Neural crest cell (in vitro differentiated cells): ENCODE measurements around the gene VPS4B. TPM values are rescaled to one million over a fixed set of nuclear protein-coding genes. Genes with fewer than 3 reads are reported as not detected.

Experiments used
- DNase-seq: peaks from one replicate; pipeline ENCODE4 v3.0.0; 2021; ENCODE audit warnings: low read depth, mixed read lengths, low spot score
- H3K27ac Mint-ChIP-seq: one replicate; pipeline ENCODE4 v1.8.0; 2021; ENCODE audit warnings: mild to moderate bottlenecking, mixed read lengths; ENCODE audit not compliant: unreplicated experiment
- H3K27me3 Mint-ChIP-seq: 2 replicates; pipeline ENCODE4 v1.8.0; 2021; ENCODE audit warnings: low read depth, mild to moderate bottlenecking, mixed read lengths
- H3K36me3 Mint-ChIP-seq: 2 replicates; pipeline ENCODE4 v1.8.0; 2021; ENCODE audit warnings: low read depth, mild to moderate bottlenecking, mixed read lengths
- H3K4me1 Mint-ChIP-seq: 2 replicates; pipeline ENCODE4 v1.8.0; 2021; ENCODE audit warnings: mixed read lengths
- H3K4me3 Mint-ChIP-seq: one replicate; pipeline ENCODE4 v1.8.0; 2021; ENCODE audit warnings: mild to moderate bottlenecking, mixed read lengths
- H3K9me3 Mint-ChIP-seq: 2 replicates; pipeline ENCODE4 v1.8.0; 2021; ENCODE audit warnings: mixed read lengths
- CTCF ChIP-seq: fragments of 200-600 bp; sonication (generic); conservative IDR thresholded peaks from 2 replicates; pipeline ENCODE4 v1.5.0; 2021; ENCODE audit warnings: antibody characterized with exemption, mild to moderate bottlenecking
- total RNA-seq: library from RNA; stranded (reverse); gene quantifications from 2 replicates; pipeline ENCODE4 v1.2.1, GENCODE V29; 2021

Gene VPS4B
- total RNA-seq, 1 donor from 2014 or later = 34.2 TPM

GRCh38 chr18:63379639-63379962 is 42.7 kb downstream of the VPS4B start:
- Mint-ChIP-seq H3K36me3 (peaks cover 6% of the 10 kb centered on the region), H3K27me3 (no peaks in the 10 kb centered on the region), H3K9me3 (peaks cover 3% of the 10 kb centered on the region), H3K27ac (no peak overlapping the region), H3K4me3 (no peak overlapping the region), H3K4me1 (no peaks in the 10 kb centered on the region)
- DNase-seq = no peak
- TF ChIP-seq CTCF = no peak

- no peaks in the 10 kb centered on the region for H3K4me1 Mint-ChIP-seq
- peaks cover 3% of the 10 kb centered on the region for H3K9me3 Mint-ChIP-seq
- DNase-seq = no peak
- no peak overlapping the region for H3K4me3 Mint-ChIP-seq
- no peak for TF ChIP-seq CTCF
- peaks cover 6% of the 10 kb centered on the region for H3K36me3 Mint-ChIP-seq
- no peak overlapping the region for H3K27ac Mint-ChIP-seq
- H3K27me3 Mint-ChIP-seq = no peaks in the 10 kb centered on the region
Measured at GRCh38 chr18:63378919-63379638, 43.2 kb downstream of the VPS4B start.

DNA sequence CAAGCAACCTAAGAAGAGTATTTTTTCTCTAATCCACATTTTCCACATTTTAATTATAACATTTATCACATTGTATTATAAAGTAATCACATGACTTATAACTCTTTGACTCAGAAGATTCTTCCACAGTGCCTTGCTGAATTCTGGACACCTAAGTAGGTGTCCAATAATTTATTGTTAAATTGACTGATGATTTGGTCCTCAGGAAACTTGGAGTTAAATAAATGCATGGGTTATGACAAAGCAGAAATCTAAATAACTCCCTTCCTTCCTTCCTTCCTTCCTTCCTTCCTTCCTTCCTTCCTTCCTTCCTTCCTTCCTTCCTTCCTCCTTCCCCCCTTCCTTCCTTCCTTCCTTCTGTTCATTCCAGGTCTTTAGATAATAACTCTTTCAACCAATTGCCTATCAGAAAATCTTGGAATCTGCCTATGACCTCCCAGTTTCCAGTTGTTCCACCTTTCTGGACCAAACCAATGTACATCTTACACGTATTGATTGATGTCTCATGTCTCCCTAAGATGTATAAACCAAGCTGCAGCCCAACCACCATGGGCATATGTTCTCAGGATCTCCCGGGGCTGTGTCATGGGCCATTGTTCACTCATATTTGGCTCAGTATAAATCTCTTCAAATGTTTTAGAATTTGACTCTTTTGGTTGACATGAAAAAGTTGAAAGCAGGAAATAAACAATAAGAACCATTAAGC is 44.8 kb downstream of the VPS4B start:
- no peak for DNase-seq
- H3K9me3 Mint-ChIP-seq = peaks cover 3% of the 10 kb centered on the region
- H3K4me3 Mint-ChIP-seq = no peak overlapping the region
- no peaks in the 10 kb centered on the region for H3K27me3 Mint-ChIP-seq
- H3K4me1 Mint-ChIP-seq = no peaks in the 10 kb centered on the region
- H3K27ac Mint-ChIP-seq = no peak overlapping the region
- TF ChIP-seq CTCF = no peak
- H3K36me3 Mint-ChIP-seq = peaks cover 4% of the 10 kb centered on the region

GRCh38 chr18:63376538-63376937 is 45.7 kb downstream of the VPS4B start:
- Mint-ChIP-seq H3K4me1 (no peaks in the 10 kb centered on the region), H3K36me3 (peaks cover 4% of the 10 kb centered on the region), H3K27ac (no peak overlapping the region), H3K4me3 (no peak overlapping the region), H3K9me3 (peaks cover 3% of the 10 kb centered on the region), H3K27me3 (no peaks in the 10 kb centered on the region)
- no peak for DNase-seq
- TF ChIP-seq CTCF = no peak

DNA sequence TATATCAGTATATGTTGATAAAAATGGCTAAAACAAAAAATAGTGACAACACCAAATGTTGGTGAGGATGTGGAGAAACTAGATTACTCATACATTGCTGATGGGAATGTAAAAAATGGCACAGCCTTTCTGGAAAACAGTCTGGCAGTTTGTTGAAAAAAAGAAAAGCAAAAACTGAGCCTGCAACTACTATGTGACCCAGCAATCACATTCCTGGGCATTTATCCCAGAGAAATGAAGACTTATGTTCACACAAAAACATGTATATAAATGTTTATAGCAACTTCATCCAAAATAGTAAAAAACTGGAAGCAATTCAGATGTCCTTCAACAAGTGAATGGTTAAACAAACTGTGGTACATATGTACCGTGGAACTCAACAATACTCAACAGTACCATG is 47.7 kb downstream of the VPS4B start:
- DNase-seq = no peak
- H3K9me3 Mint-ChIP-seq = peaks cover 3% of the 10 kb centered on the region
- H3K4me3 Mint-ChIP-seq = no peak overlapping the region
- no peak for TF ChIP-seq CTCF
- H3K27me3 Mint-ChIP-seq = no peaks in the 10 kb centered on the region
- H3K27ac Mint-ChIP-seq = no peak overlapping the region
- H3K4me1 Mint-ChIP-seq = no peaks in the 10 kb centered on the region
- H3K36me3 Mint-ChIP-seq = peaks cover 4% of the 10 kb centered on the region
